Osteocyte (in vitro differentiated cells): ENCODE measurements around the gene CIART. TPM values are rescaled to one million over a fixed set of nuclear protein-coding genes. Genes with fewer than 3 reads are reported as not detected.

ENCODE experiments used
- DNase-seq: peaks from one replicate; pipeline ENCODE4 v3.0.0; 2021; ENCODE audit warnings: mixed read lengths; ENCODE audit not compliant: unreplicated experiment; ENCODE audit errors: extremely low spot score
- H3K27ac Mint-ChIP-seq: one replicate; pipeline ENCODE4 v1.8.0; 2021; ENCODE audit warnings: mild to moderate bottlenecking, mixed read lengths; ENCODE audit not compliant: unreplicated experiment
- H3K27me3 Mint-ChIP-seq: one replicate; pipeline ENCODE4 v1.8.0; 2021; ENCODE audit warnings: mixed read lengths; ENCODE audit not compliant: unreplicated experiment
- H3K36me3 Mint-ChIP-seq: one replicate; pipeline ENCODE4 v1.8.0; 2021; ENCODE audit warnings: mixed read lengths; ENCODE audit not compliant: unreplicated experiment
- H3K4me1 Mint-ChIP-seq: one replicate; pipeline ENCODE4 v1.8.0; 2021; ENCODE audit warnings: mixed read lengths; ENCODE audit not compliant: unreplicated experiment
- H3K4me3 Mint-ChIP-seq: one replicate; pipeline ENCODE4 v1.8.0; 2021; ENCODE audit warnings: mild to moderate bottlenecking, moderate library complexity, mixed read lengths; ENCODE audit not compliant: unreplicated experiment
- H3K9me3 Mint-ChIP-seq: one replicate; pipeline ENCODE4 v1.8.0; 2021; ENCODE audit warnings: mixed read lengths; ENCODE audit not compliant: unreplicated experiment
- total RNA-seq: library from RNA; stranded (reverse); gene quantifications from 2 replicates; pipeline ENCODE4 v1.2.1, GENCODE V29; 2021
- TF ChIP-seq, protein P1 (sequence below): fragments of 200-600 bp; sonication (generic); IDR thresholded peaks from 2 replicates; pipeline ENCODE4 v1.5.0; 2021; ENCODE audit warnings: antibody characterized with exemption, mild to moderate bottlenecking, moderate library complexity

CIART gene
- total RNA-seq, 1 donor from 2014 or later, result 5.3 TPM

DNA sequence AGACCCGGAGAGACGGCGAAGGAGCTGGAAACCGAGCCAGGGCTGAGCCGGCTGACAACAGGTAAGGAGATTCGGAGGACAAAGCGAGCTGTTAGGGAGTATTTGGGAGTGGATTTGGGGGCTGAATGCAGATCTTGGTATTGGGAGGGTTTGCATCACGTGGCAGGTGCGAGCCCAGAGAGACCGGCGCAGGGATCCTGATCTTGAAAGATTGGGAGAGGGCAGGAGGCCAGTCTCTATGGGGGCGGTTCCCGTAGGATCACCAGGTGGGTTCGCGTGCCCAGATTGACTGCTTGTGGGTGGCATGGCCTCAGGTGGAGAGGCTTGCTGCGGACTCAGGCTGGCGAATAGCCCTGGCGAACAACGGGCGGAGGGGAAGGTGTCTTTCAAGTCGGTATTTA lies 204 bp downstream of the CIART start:
- peak overlapping the region; percentile 80 for H3K4me3 Mint-ChIP-seq
- peaks cover 33% of the 10 kb centered on the region for H3K36me3 Mint-ChIP-seq
- DNase-seq, result no peak
- TF ChIP-seq, protein P1, sequence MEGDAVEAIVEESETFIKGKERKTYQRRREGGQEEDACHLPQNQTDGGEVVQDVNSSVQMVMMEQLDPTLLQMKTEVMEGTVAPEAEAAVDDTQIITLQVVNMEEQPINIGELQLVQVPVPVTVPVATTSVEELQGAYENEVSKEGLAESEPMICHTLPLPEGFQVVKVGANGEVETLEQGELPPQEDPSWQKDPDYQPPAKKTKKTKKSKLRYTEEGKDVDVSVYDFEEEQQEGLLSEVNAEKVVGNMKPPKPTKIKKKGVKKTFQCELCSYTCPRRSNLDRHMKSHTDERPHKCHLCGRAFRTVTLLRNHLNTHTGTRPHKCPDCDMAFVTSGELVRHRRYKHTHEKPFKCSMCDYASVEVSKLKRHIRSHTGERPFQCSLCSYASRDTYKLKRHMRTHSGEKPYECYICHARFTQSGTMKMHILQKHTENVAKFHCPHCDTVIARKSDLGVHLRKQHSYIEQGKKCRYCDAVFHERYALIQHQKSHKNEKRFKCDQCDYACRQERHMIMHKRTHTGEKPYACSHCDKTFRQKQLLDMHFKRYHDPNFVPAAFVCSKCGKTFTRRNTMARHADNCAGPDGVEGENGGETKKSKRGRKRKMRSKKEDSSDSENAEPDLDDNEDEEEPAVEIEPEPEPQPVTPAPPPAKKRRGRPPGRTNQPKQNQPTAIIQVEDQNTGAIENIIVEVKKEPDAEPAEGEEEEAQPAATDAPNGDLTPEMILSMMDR, result no peak
- H3K27ac Mint-ChIP-seq, result peak overlapping the region; percentile 58
- peaks cover 4% of the 10 kb centered on the region for H3K27me3 Mint-ChIP-seq
- no peaks in the 10 kb centered on the region for H3K9me3 Mint-ChIP-seq
- H3K4me1 Mint-ChIP-seq, result peaks cover 19% of the 10 kb centered on the region

DNA sequence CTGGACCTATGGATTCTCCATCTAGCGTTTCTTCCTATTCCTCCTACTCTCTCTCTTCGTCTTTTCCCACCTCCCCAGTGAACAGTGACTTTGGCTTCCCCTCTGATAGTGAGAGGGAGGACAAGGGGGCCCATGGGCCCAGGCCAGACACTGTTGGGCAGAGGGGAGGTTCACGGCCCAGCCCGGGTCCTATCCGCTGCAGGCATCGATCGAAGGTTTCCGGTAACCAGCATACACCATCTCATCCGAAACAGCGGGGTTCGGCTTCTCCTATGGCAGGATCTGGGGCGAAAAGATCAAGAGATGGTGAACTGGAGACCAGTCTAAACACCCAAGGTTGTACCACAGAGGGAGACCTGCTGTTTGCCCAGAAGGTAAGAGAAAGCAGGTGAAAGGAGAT lies 906 bp downstream of the CIART start:
- Mint-ChIP-seq H3K36me3 (peaks cover 29% of the 10 kb centered on the region), H3K27me3 (peaks cover 4% of the 10 kb centered on the region), H3K4me3 (peak overlapping the region; percentile 53), H3K4me1 (peaks cover 19% of the 10 kb centered on the region), H3K9me3 (no peaks in the 10 kb centered on the region), H3K27ac (peak overlapping the region; percentile 28)
- TF ChIP-seq, protein P1, result no peak
- no peak for DNase-seq

DNA sequence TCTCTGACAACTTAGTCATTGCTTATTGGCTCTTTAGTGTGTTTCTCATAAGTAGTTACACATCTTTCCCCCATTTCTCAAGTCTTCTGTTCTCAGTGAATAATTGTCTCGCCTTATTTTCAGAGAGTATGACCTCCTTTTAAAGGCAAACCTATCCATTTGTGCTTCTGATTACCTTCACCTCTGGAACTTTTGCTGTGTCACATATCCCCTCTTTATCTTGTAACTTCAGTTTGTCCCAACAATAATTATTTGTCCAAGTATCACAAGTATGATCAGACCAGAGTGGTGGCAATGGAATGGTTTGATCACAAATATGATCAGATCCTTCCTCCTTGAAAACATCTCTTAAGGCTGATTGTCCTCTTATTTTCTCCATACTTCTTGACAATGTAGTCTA lies 6.0 kb downstream of the CIART start:
- no peak overlapping the region for H3K27ac Mint-ChIP-seq
- no peaks in the 10 kb centered on the region for H3K9me3 Mint-ChIP-seq
- TF ChIP-seq, protein P1, result no peak
- no peak overlapping the region for H3K4me3 Mint-ChIP-seq
- H3K4me1 Mint-ChIP-seq, result peaks cover 6% of the 10 kb centered on the region
- peaks cover 11% of the 10 kb centered on the region for H3K36me3 Mint-ChIP-seq
- peaks cover 4% of the 10 kb centered on the region for H3K27me3 Mint-ChIP-seq
- no peak for DNase-seq

DNA sequence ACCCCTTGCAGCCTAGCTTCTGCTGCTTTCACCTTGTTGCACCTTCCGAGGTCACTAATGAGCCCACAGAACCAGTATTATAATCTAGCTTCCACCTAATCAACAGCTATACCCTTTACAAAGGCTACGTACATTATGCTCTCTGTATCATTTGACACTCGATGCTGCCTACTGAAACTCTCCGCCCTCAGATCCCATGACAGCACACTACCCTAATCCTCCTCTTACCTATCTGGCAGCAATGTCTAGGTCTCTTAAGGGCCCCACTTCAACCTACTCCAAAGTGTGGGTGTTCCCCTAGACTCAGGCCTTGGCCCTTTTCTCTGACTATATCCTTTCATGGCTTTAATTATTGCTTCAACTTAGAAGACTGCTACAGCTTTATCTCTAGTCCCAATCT lies 6.5 kb downstream of the CIART start:
- Mint-ChIP-seq H3K4me1 (peaks cover 8% of the 10 kb centered on the region), H3K36me3 (peaks cover 11% of the 10 kb centered on the region), H3K9me3 (no peaks in the 10 kb centered on the region), H3K27ac (no peak overlapping the region), H3K4me3 (no peak overlapping the region), H3K27me3 (peaks cover 4% of the 10 kb centered on the region)
- DNase-seq, result no peak
- TF ChIP-seq, protein P1, result no peak

DNA sequence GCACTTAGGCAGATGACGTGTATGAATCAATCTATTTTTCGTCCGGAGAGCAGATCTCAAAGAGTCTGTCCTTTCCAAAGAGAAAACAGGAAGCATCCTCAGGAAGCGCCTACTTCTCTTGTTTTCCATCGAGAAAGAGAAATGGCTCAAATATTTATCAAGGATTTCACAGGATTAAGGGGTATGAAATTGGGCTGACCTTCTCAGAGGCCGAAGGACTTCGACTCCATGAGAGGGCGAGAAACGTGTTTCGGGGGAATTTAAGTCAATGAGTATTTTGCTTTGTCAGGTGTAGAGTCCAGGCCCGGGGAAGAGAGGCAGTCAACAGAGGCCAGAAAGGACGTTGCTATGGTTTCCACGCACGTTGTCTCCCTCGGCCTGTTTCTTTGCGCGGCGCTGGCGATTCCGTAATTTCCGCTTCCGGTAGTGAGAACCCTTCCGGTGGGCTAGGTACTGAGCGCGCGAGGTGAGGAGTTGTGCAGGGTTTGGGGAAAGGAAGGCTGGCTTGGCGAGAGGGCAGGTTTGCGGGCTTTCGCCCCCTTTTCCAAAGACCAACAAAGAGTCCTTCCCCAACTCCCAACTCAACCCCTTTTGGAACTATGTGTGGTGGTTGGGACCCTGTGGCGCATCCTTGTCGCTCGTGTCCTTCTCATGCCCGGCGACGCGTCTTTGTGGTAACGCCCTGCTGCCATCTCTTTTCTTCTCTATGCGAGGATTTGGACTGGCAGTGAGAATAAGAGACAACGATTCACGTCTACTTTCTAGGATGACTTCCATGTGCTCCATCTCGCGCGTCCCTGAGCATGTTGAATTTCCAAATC lies 11.3 kb downstream of the CIART start, which contains the start of gene MRPS21:
MRPS21 (plus strand) TSS at position 429 of the 821 bp plus-strand sequence. CDS start 506 bp downstream, outside the sequence.
- Mint-ChIP-seq H3K27me3 (peaks cover 2% of the 10 kb centered on the region), H3K36me3 (peaks cover 15% of the 10 kb centered on the region), H3K9me3 (no peaks in the 10 kb centered on the region), H3K27ac (peak within 1 kb of the TSS; percentile 98), H3K4me1 (peaks cover 26% of the 10 kb centered on the region), H3K4me3 (peak within 1 kb of the TSS; percentile 90)
- DNase-seq, result peak; percentile 94
- TF ChIP-seq, protein P1, result no peak
